GM12878 (cell line): ENCODE measurements around the gene ELOVL5. TPM values are rescaled to one million over a fixed set of nuclear protein-coding genes. Genes with fewer than 3 reads are reported as not detected.
A peak's percentile ranks its signal among the peaks of the same experiment; 100 is the strongest.

Source experiments
- ASH2L ChIP-seq: fragments of 300-600, 200-600 bp; sonication (generic); IDR thresholded peaks from 2 replicates; pipeline ENCODE4 v1.6.1; 2017; ENCODE audit warnings: low read depth, mild to moderate bottlenecking, borderline replicate concordance
- BCL11A ChIP-seq: IDR thresholded peaks from 2 replicates; pipeline ENCODE4 v1.6.1; 2011; ENCODE audit warnings: low read depth, low read length
- BRCA1 ChIP-seq: IDR thresholded peaks from 2 replicates; pipeline ENCODE4 v1.6.1; 2011; ENCODE audit warnings: low read depth, low read length, improper control_type of control experiment
- CHD2 ChIP-seq: IDR thresholded peaks from 2 replicates; pipeline ENCODE4 v1.6.1; 2011; ENCODE audit warnings: low read depth, low read length, improper control_type of control experiment, borderline replicate concordance
- CTCF ChIP-seq, 3 experiments: IDR thresholded peaks in 2 of 3; conservative IDR thresholded peaks in 1 of 3; 2 replicates each; pipeline ENCODE4 v1.5.1; 2011; ENCODE audit warnings: low read depth in 3 of 3, low read length in 3 of 3, mild to moderate bottlenecking in 3 of 3, control low read depth in 2 of 3, moderate library complexity in 2 of 3, inconsistent platforms in 1 of 3, mixed read lengths in 1 of 3; ENCODE audit not compliant: control insufficient read depth in 2 of 3, insufficient read depth in 1 of 3; ENCODE audit errors: extremely low read depth in 1 of 3
- EGR1 ChIP-seq, 2 experiments: IDR thresholded peaks; 1 replicate in 1 of 2; 2 replicates in 1 of 2; pipeline ENCODE4 v1.6.1; 2011 to 2012; ENCODE audit warnings: low read depth in 2 of 2, low read length in 2 of 2, borderline replicate concordance in 1 of 2, mild to moderate bottlenecking in 1 of 2, moderate library complexity in 1 of 2
- EP300 ChIP-seq, 2 experiments: fragments of 150-350 bp in 1 of 2; IDR thresholded peaks; 2 replicates each; pipeline ENCODE4 v1.6.1; 2011 to 2012; ENCODE audit warnings: low read depth in 2 of 2, low read length in 2 of 2, borderline replicate concordance in 1 of 2, improper control_type of control experiment in 1 of 2, inconsistent platforms in 1 of 2; ENCODE audit not compliant: control insufficient read depth in 1 of 2
- JUNB ChIP-seq: IDR thresholded peaks from 2 replicates; pipeline ENCODE4 v1.6.1; 2016; ENCODE audit warnings: antibody characterized with exemption, mild to moderate bottlenecking
- KDM1A ChIP-seq: fragments of 200-600 bp; sonication (generic); IDR thresholded peaks from 2 replicates; pipeline ENCODE4 v1.6.1; 2016; ENCODE audit warnings: borderline replicate concordance
- MXI1 ChIP-seq: fragments of 150-350 bp; IDR thresholded peaks from 2 replicates; pipeline ENCODE4 v1.6.1; 2011; ENCODE audit warnings: low read depth, mild to moderate bottlenecking, inconsistent platforms, low read length, improper control_type of control experiment
- PBX3 ChIP-seq: IDR thresholded peaks from 2 replicates; pipeline ENCODE4 v1.6.1; 2011; ENCODE audit warnings: mild to moderate bottlenecking, low read depth, low read length, moderate library complexity; ENCODE audit not compliant: insufficient replicate concordance
- POLR2AphosphoS5 ChIP-seq: IDR thresholded peaks from 2 replicates; pipeline ENCODE4 v1.6.1; 2011; ENCODE audit warnings: mild to moderate bottlenecking, low read length, inconsistent platforms
- RB1 ChIP-seq: fragments of 450-650 bp; formaldehyde crosslinking; IDR thresholded peaks from 2 replicates; pipeline ENCODE4 v1.6.1; 2017; ENCODE audit warnings: mild to moderate bottlenecking, borderline replicate concordance
- RELA ChIP-seq: fragments of 450-650 bp; IDR thresholded peaks from 2 replicates; pipeline ENCODE4 v1.8.0; 2014; ENCODE audit warnings: borderline replicate concordance; ENCODE audit not compliant: partially characterized antibody
- RUNX3 ChIP-seq: IDR thresholded peaks from 2 replicates; pipeline ENCODE4 v1.6.1; 2012; ENCODE audit warnings: low read length, inconsistent platforms
- SMAD1 ChIP-seq: fragments of 450-650 bp; IDR thresholded peaks from 2 replicates; pipeline ENCODE4 v1.6.1; 2018; ENCODE audit warnings: mild to moderate bottlenecking, low read depth; ENCODE audit not compliant: partially characterized antibody
- SMARCA5 ChIP-seq: fragments of 450-650 bp; IDR thresholded peaks from 2 replicates; pipeline ENCODE4 v1.6.1; 2017; ENCODE audit warnings: mild to moderate bottlenecking
- SREBF1 ChIP-seq: IDR thresholded peaks from 2 replicates; pipeline ENCODE4 v1.6.1; 2012; ENCODE audit warnings: mild to moderate bottlenecking, low read length
- SRF ChIP-seq, 2 experiments: IDR thresholded peaks; 2 replicates each; pipeline ENCODE4 v1.6.1; 2011; ENCODE audit warnings: low read depth in 2 of 2, low read length in 2 of 2, mild to moderate bottlenecking in 1 of 2, moderate library complexity in 1 of 2
- STAT3 ChIP-seq: IDR thresholded peaks from 2 replicates; pipeline ENCODE4 v1.6.1; 2011; ENCODE audit warnings: low read depth, low read length, improper control_type of control experiment
- TCF12 ChIP-seq: IDR thresholded peaks from 2 replicates; pipeline ENCODE4 v1.6.1; 2011; ENCODE audit warnings: low read depth, mild to moderate bottlenecking, low read length
- TCF3 ChIP-seq: IDR thresholded peaks from 2 replicates; pipeline ENCODE4 v1.6.1; 2012; ENCODE audit warnings: low read depth, mild to moderate bottlenecking, low read length, borderline replicate concordance; ENCODE audit not compliant: insufficient read depth
- ZBED1 ChIP-seq: IDR thresholded peaks from 2 replicates; pipeline ENCODE4 v1.6.1; 2016; ENCODE audit warnings: borderline replicate concordance
- ZNF687 ChIP-seq: fragments of 450-650 bp; IDR thresholded peaks from 2 replicates; pipeline ENCODE4 v1.6.1; 2017; ENCODE audit warnings: mild to moderate bottlenecking, moderate library complexity
- polyA plus RNA-seq, 11 experiments: library from polyadenylated mRNA; depleted of rRNA in 4 of 11; unstranded in 6 of 11; stranded (reverse) in 5 of 11; fragments of >200 nt; fragmentation: Nextera tagmentation in 4 of 11; fragmentation: Illumina TruSeq in 1 of 11; extraction: Ambion mirVana in 4 of 11; extraction: Trizol in 1 of 11; gene quantifications; 1 replicate in 1 of 11; 2 replicates in 10 of 11; pipeline versions ENCODE4 v1.2.1 to v1.2.3, GENCODE V29; 2011 to 2016; ENCODE audit warnings: inconsistent platforms in 2 of 11, missing spikeins in 2 of 11, low read depth in 1 of 11
- total RNA-seq, 4 experiments: library from RNA; depleted of rRNA in 3 of 4; stranded (reverse); fragments of >200 nt in 3 of 4; fragmentation: Illumina TruSeq in 1 of 4; extraction: Trizol in 1 of 4; gene quantifications; 2 replicates each; pipeline versions ENCODE4 v1.2.1 to v1.2.3, GENCODE V29; 2013 to 2021

Gene ELOVL5
- total and polyA plus RNA-seq, 10 of the 15 experiments (the other 5 are each of a cell fraction or from before 2014, with no cell fraction given) = 156 to 241 (median 196) TPM

- no peak for TF ChIP-seq MXI1
- TF ChIP-seq BRCA1 = no peak
- no peak for TF ChIP-seq CTCF (IDR thresholded peaks at IDR 0.05 in 2 of 3, conservative IDR thresholded peaks at IDR 0.05 in 1 of 3; ENCODE audit: control insufficient read depth in 2 of 3, extremely low read depth in 1 of 3, insufficient read depth in 1 of 3, low read depth in 3 of 3, low read length in 3 of 3)
- TF ChIP-seq SMARCA5 = 0 out of 2 replicates have a peak, but pooled peaks have one; percentile 17
- 0 out of 2 replicates have a peak, but pooled peaks have one; percentile 19 for TF ChIP-seq RUNX3
- TF ChIP-seq STAT3 = no peak
- no peak for TF ChIP-seq KDM1A
- TF ChIP-seq RB1 = no peak
- TF ChIP-seq POLR2AphosphoS5 = no peak
- no peak for TF ChIP-seq SRF (IDR thresholded peaks at IDR 0.05; ENCODE audit: low read depth in 2 of 2, low read length in 2 of 2)
- TF ChIP-seq SMAD1 = no peak
- peak in 1 of 2 experiments; percentile 33; a peak in 1 of 4 replicates for TF ChIP-seq EP300 (IDR thresholded peaks at IDR 0.05; ENCODE audit: borderline replicate concordance in 1 of 2, control insufficient read depth in 1 of 2, low read depth in 2 of 2, low read length in 2 of 2)
- no peak for TF ChIP-seq EGR1 (IDR thresholded peaks at IDR 0.05; ENCODE audit: borderline replicate concordance in 1 of 2, low read depth in 2 of 2, low read length in 2 of 2)
- TF ChIP-seq CHD2 = no peak
- no peak for TF ChIP-seq TCF3
- no peak for TF ChIP-seq ZNF687
- TF ChIP-seq ASH2L = no peak
- peak; percentile 79 for TF ChIP-seq JUNB
- TF ChIP-seq TCF12 = no peak
- TF ChIP-seq ZBED1 = 0 out of 2 replicates have a peak, but pooled peaks have one; percentile 47
- no peak for TF ChIP-seq SREBF1
- TF ChIP-seq BCL11A = no peak
- no peak for TF ChIP-seq PBX3
- no peak for TF ChIP-seq RELA
Measured at GRCh38 chr6:53284901-53285300, 63.8 kb downstream of the ELOVL5 start (continued).
